HUES48 (cell line): ENCODE results near the gene ZFAND3.

Experiments used
- H3K27ac ChIP-seq: one replicate; pipeline ENCODE4 v1.7.0; 2013; ENCODE audit warnings: low read depth, low read length, inconsistent platforms
- H3K27me3 ChIP-seq: 2 replicates; pipeline ENCODE4 v1.6.1; 2013; ENCODE audit warnings: mild to moderate bottlenecking, low read length; ENCODE audit not compliant: control insufficient read depth, insufficient read depth
- H3K36me3 ChIP-seq: 2 replicates; pipeline ENCODE4 v1.6.1; 2013; ENCODE audit warnings: low read length; ENCODE audit not compliant: control insufficient read depth, insufficient read depth
- H3K4me1 ChIP-seq: 2 replicates; pipeline ENCODE4 v1.6.1; 2013; ENCODE audit warnings: mild to moderate bottlenecking, low read length; ENCODE audit not compliant: control insufficient read depth, insufficient read depth
- H3K4me3 ChIP-seq: 2 replicates; pipeline ENCODE4 v1.5.1; 2013; ENCODE audit warnings: mild to moderate bottlenecking, low read depth, low read length
- H3K9ac ChIP-seq: 2 replicates; pipeline ENCODE4 v1.6.1; 2013; ENCODE audit warnings: mild to moderate bottlenecking, low read depth, low read length, moderate library complexity
- H3K9me3 ChIP-seq: 2 replicates; pipeline ENCODE4 v1.6.1; 2013; ENCODE audit warnings: low read length; ENCODE audit not compliant: control insufficient read depth, insufficient read depth

Gene ZFAND3

GRCh38 chr6:37799263-37799644, 20.3 kb upstream of the ZFAND3 start:
- Histone ChIP-seq H3K9ac (no peak overlapping the region), H3K4me1 (no peaks in the 10 kb centered on the region), H3K27me3 (no peaks in the 10 kb centered on the region), H3K27ac (no peak overlapping the region), H3K36me3 (no peaks in the 10 kb centered on the region), H3K4me3 (no peak overlapping the region), H3K9me3 (no peaks in the 10 kb centered on the region)

DNA sequence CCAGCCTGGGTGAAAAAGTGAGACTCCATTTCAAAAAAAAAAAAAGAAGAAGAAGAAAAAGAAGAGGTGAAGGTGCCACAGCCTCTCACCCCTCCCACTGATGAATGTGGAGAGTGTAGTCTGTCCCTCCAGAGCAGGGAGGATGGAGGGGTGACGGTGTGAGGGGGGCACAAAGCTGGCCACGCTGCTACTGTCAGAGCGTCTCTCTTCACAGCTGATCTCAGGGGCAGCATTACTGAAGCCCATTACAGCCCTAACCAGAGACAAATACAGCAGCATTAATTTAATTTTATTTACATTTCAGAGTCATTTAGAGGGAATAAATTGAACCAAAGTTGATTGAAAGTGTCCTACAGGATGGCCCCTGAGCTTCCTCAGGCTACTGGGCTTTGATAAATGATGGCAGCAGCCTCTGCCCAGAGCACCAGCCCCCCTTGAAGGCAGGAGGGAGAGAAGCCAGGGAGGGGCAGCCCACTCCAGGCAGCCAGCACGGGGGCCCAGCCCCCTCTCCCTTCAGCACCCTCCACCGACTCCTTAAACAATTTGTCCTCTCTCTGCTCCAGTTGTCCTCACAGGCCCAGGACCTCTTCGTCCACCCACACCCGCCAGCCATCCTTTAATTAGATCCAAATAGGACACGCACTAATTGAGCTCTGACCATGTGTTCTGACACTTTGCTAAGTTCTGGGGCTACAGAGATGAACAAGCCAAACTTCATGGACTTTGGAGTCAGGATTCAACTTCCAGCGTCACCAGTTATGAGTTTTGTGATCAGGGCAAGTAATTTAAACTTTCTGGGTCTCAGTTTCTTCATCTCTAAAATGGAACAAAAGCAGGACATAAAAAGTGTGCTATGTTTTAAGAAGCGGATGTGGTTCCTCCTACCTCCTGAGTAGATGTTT, 18.6 kb upstream of the ZFAND3 start:
- Histone ChIP-seq H3K4me3 (no peak overlapping the region), H3K27me3 (no peaks in the 10 kb centered on the region), H3K4me1 (no peaks in the 10 kb centered on the region), H3K9me3 (no peaks in the 10 kb centered on the region), H3K27ac (no peak overlapping the region), H3K36me3 (no peaks in the 10 kb centered on the region), H3K9ac (no peak overlapping the region)

DNA sequence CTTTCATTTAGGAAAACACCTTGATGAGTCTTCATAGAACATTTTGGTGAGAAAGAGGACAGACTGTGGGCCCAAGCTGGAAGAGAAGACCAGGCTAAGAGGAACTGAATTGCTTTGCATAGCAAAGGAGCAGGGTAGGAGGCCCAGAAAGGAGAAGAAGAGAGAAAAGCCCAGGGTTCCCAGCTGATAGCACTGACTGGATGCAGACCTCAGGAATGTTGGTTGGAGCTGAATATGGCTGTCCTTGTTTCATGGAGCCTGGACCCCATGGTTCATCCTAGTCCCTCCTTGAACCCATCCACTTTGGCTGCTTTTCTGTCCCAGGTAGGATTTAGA, 18.0 kb upstream of the ZFAND3 start:
- H3K36me3 ChIP-seq: no peaks in the 10 kb centered on the region
- no peak overlapping the region for H3K27ac ChIP-seq
- no peaks in the 10 kb centered on the region for H3K9me3 ChIP-seq
- H3K4me3 ChIP-seq: no peak overlapping the region
- no peak overlapping the region for H3K9ac ChIP-seq
- no peaks in the 10 kb centered on the region for H3K27me3 ChIP-seq
- H3K4me1 ChIP-seq: no peaks in the 10 kb centered on the region

- no peak overlapping the region for H3K4me3 ChIP-seq
- no peak overlapping the region for H3K27ac ChIP-seq
- H3K27me3 ChIP-seq: no peaks in the 10 kb centered on the region
- no peaks in the 10 kb centered on the region for H3K36me3 ChIP-seq
- no peak overlapping the region for H3K9ac ChIP-seq
- no peaks in the 10 kb centered on the region for H3K9me3 ChIP-seq
- no peaks in the 10 kb centered on the region; the same call in 1 of the 2 replicates for H3K4me1 ChIP-seq
Observed at GRCh38 chr6:37802810-37803209, 16.7 kb upstream of the ZFAND3 start.

- Histone ChIP-seq H3K9ac (no peak overlapping the region), H3K4me3 (no peak overlapping the region), H3K27me3 (no peaks in the 10 kb centered on the region), H3K9me3 (no peaks in the 10 kb centered on the region), H3K36me3 (no peaks in the 10 kb centered on the region), H3K27ac (no peak overlapping the region), H3K4me1 (no peaks in the 10 kb centered on the region; the same call in 1 of the 2 replicates)
Observed at GRCh38 chr6:37804586-37804985, 14.9 kb upstream of the ZFAND3 start.

DNA sequence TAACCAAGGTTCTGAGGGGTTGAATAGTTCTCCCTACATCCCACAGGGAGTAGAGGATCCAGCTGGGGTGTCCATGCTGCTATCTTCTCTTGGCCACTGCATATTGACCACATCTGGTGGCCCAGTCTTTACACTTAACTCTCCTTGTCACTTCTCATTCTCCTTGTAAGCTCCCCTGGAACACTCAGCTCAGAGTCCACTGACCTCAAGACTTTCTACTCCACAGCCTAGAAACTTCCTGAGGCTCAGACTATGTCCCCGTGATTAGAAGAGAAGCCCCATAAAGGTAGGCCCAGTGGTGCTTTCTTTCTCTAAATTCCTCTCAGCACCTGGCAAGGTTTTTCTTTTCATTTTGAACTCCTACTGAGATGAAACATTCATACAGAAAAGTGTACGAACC, 13.3 kb upstream of the ZFAND3 start:
- no peaks in the 10 kb centered on the region for H3K9me3 ChIP-seq
- H3K36me3 ChIP-seq: no peaks in the 10 kb centered on the region
- H3K27ac ChIP-seq: no peak overlapping the region
- H3K27me3 ChIP-seq: no peaks in the 10 kb centered on the region
- H3K4me1 ChIP-seq: no peaks in the 10 kb centered on the region; the same call in 1 of the 2 replicates
- H3K4me3 ChIP-seq: no peak overlapping the region
- no peak overlapping the region for H3K9ac ChIP-seq

DNA sequence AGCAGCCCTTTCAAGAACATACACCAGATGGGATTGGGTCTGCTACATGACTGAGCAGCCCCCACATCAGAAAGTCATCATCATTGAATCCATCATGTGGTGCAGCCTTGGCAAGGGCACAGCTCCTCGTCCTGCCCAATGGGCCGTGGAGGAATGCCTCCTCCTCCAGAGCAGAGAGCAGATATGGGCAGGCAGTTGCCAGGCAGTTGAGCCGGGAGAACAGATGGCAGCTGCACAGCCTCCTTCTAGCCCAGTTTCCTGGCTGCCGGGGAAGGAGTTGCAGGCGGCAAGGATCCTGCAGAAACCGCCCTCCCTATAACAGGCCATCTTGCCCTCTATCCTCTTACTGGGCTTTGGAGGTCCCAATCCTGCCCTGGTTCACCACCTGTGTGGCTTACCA, 11.9 kb upstream of the ZFAND3 start:
- H3K4me3 ChIP-seq: no peak overlapping the region

GRCh38 chr6:37809197-37809543, 10.4 kb upstream of the ZFAND3 start:
- H3K27me3 ChIP-seq: no peaks in the 10 kb centered on the region
- H3K27ac ChIP-seq: no peak overlapping the region
- no peaks in the 10 kb centered on the region; the same call in 1 of the 2 replicates for H3K4me1 ChIP-seq
- H3K36me3 ChIP-seq: no peaks in the 10 kb centered on the region
- no peak overlapping the region for H3K4me3 ChIP-seq
- no peaks in the 10 kb centered on the region for H3K9me3 ChIP-seq
- H3K9ac ChIP-seq: no peak overlapping the region

More for the DNA sequence above, 11.9 kb upstream of the ZFAND3 start:
- H3K27ac ChIP-seq: no peak overlapping the region
- H3K36me3 ChIP-seq: no peaks in the 10 kb centered on the region
- H3K27me3 ChIP-seq: no peaks in the 10 kb centered on the region
- no peaks in the 10 kb centered on the region; the same call in 1 of the 2 replicates for H3K4me1 ChIP-seq
- no peak overlapping the region for H3K9ac ChIP-seq
- H3K9me3 ChIP-seq: no peaks in the 10 kb centered on the region

GRCh38 chr6:37812841-37813240, 6.7 kb upstream of the ZFAND3 start:
- no peak overlapping the region for H3K27ac ChIP-seq
- H3K4me1 ChIP-seq: peaks cover 15% of the 10 kb centered on the region
- no peaks in the 10 kb centered on the region for H3K27me3 ChIP-seq
- H3K36me3 ChIP-seq: no peaks in the 10 kb centered on the region
- H3K4me3 ChIP-seq: no peak overlapping the region
- H3K9ac ChIP-seq: no peak overlapping the region
- no peaks in the 10 kb centered on the region for H3K9me3 ChIP-seq

DNA sequence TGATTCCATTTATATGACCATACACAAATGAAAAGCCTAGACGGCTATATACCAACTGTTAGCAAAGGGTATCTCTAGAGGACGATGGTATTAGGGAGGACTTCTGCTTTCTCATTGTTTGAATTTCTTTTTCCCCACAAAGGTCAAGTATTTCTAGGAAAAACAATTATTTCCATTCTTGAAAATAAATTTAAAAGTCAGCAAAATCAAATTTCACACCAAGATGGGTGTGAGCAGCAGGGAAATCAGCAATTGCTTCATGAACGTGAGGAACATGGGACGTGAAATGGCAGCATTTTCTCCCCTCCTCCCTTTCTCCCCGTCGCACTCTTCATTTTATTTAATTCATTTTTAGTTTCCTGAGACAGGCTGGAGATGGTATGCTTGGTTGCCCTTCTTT, 5.2 kb upstream of the ZFAND3 start:
- Histone ChIP-seq H3K4me1 (peaks cover 20% of the 10 kb centered on the region), H3K4me3 (no peak overlapping the region), H3K9ac (no peak overlapping the region), H3K9me3 (no peaks in the 10 kb centered on the region), H3K27ac (no peak overlapping the region), H3K27me3 (no peaks in the 10 kb centered on the region), H3K36me3 (no peaks in the 10 kb centered on the region)

GRCh38 chr6:37816599-37817375, 2.7 kb upstream of the ZFAND3 start:
- no peak overlapping the region for H3K4me3 ChIP-seq
- H3K9me3 ChIP-seq: no peaks in the 10 kb centered on the region
- peaks cover 33% of the 10 kb centered on the region for H3K4me1 ChIP-seq
- H3K36me3 ChIP-seq: no peaks in the 10 kb centered on the region
- H3K27me3 ChIP-seq: no peaks in the 10 kb centered on the region
- H3K27ac ChIP-seq: no peak overlapping the region
- no peak overlapping the region; the same call in 1 of the 2 replicates for H3K9ac ChIP-seq
